Prostate gland (tissue), 2 donors: ENCODE results near the gene SLC25A33.

ENCODE experiments used
- POLR2A ChIP-seq: fragments of 450-650 bp; IDR thresholded peaks from one replicate; pipeline ENCODE4 v1.6.1; 2016; ENCODE audit warnings: antibody characterized with exemption, mild to moderate bottlenecking
- TF ChIP-seq, protein P1 (sequence below), 4 experiments: fragments of 200-600 bp in 2 of 4; fragments of 450-650 bp in 2 of 4; sonication (generic) in 2 of 4; IDR thresholded peaks; 1 replicate in 3 of 4; 2 replicates in 1 of 4; pipeline ENCODE4 v1.5.1; 2016 to 2019; ENCODE audit warnings: antibody characterized with exemption in 4 of 4, mild to moderate bottlenecking in 2 of 4, moderate library complexity in 2 of 4

DNA sequence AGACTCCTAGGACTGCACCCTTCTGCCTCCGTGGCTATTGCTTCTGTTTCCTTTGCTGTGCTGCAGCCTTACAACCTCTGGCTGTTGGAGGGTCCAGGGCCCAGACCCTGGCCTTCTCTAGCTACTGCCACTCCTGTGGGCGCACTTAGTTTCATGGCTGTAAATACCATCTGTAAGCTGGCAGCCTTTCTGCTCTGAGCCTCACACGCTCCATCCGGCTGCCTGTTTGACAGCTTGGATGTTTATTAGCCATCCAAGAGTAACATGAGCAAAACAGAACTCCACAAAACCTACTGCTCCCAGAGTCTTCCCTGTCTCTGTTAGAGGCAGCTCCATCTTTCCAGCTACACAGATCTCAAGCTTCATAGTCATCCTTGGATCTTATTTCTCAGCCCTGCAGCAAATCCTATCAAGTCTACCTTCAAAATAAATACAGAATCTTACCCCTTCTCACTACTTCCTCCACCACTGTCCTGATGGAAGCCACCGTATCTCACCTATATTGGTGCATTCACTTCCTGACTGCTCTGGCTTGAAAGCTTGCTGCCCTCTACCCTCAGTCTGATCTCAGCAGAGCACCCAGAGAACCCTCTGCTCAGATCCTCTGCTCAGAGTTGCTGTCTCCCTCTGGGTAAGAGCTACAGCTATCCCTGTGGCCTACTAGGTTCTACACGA, 19.1 kb downstream of the SLC25A33 start:
- TF ChIP-seq, protein P1, sequence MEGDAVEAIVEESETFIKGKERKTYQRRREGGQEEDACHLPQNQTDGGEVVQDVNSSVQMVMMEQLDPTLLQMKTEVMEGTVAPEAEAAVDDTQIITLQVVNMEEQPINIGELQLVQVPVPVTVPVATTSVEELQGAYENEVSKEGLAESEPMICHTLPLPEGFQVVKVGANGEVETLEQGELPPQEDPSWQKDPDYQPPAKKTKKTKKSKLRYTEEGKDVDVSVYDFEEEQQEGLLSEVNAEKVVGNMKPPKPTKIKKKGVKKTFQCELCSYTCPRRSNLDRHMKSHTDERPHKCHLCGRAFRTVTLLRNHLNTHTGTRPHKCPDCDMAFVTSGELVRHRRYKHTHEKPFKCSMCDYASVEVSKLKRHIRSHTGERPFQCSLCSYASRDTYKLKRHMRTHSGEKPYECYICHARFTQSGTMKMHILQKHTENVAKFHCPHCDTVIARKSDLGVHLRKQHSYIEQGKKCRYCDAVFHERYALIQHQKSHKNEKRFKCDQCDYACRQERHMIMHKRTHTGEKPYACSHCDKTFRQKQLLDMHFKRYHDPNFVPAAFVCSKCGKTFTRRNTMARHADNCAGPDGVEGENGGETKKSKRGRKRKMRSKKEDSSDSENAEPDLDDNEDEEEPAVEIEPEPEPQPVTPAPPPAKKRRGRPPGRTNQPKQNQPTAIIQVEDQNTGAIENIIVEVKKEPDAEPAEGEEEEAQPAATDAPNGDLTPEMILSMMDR (IDR thresholded peaks at IDR 0.05) = no peak
- TF ChIP-seq POLR2A = no peak
